Activated naive CD4-positive, alpha-beta T cell treated with Interleukin-2 at 50 U/mL for 16 hours (primary cell): ENCODE measurements around the gene MPHOSPH6.
"Not testable (repeated sequence)": the region's sequence is repeated elsewhere in the genome, so short reads cannot be mapped to it uniquely, and the experiment has no call there.

ENCODE experiments used
- DNase-seq: peaks from one replicate; pipeline ENCODE4 v3.0.0-alpha.2; 2020

Gene MPHOSPH6

GRCh38 chr16:82113741-82114140 is 56.3 kb downstream of the MPHOSPH6 start:
- no peak for DNase-seq

- no peak for DNase-seq
Measured at GRCh38 chr16:82111944-82112343, 58.1 kb downstream of the MPHOSPH6 start.

- not testable (repeated sequence) for DNase-seq
Measured at GRCh38 chr16:82109266-82109665, 60.8 kb downstream of the MPHOSPH6 start.

GRCh38 chr16:82108774-82109173 is 61.2 kb downstream of the MPHOSPH6 start:
- no peak for DNase-seq

GRCh38 chr16:82108100-82108499 is 61.9 kb downstream of the MPHOSPH6 start:
- DNase-seq, result no peak

GRCh38 chr16:82105107-82105506 is 64.9 kb downstream of the MPHOSPH6 start:
- no peak for DNase-seq
